Pulmonary artery endothelial cell (primary cell): ENCODE measurements around the gene BLOC1S1. TPM values are rescaled to one million over a fixed set of nuclear protein-coding genes. Genes with fewer than 3 reads are reported as not detected.
"Not testable (repeated sequence)": the region's sequence is repeated elsewhere in the genome, so short reads cannot be mapped to it uniquely, and the experiment has no call there.

Experiments used
- DNase-seq: peaks from one replicate; pipeline ENCODE4 v3.0.0-alpha.2; 2011; ENCODE audit warnings: low read depth, low spot score
- total RNA-seq: library from RNA; depleted of rRNA; stranded (reverse); fragments of >200 nt; gene quantifications from 2 replicates; pipeline ENCODE4 v1.2.3, GENCODE V29; 2014

Gene BLOC1S1
- total RNA-seq, 1 donor from 2014 or later: 62.4 TPM

GRCh38 chr12:55743406-55744339 is 27.8 kb downstream of the BLOC1S1 start:
- DNase-seq: no peak

GRCh38 chr12:55744340-55745030 is 28.6 kb downstream of the BLOC1S1 start:
- DNase-seq: no peak

- no peak for DNase-seq
Measured at GRCh38 chr12:55745361-55746173, 29.7 kb downstream of the BLOC1S1 start.

GRCh38 chr12:55746174-55746912 is 30.5 kb downstream of the BLOC1S1 start:
- no peak for DNase-seq

GRCh38 chr12:55746913-55747231 is 31.0 kb downstream of the BLOC1S1 start:
- DNase-seq: no peak

GRCh38 chr12:55748230-55748993 is 32.6 kb downstream of the BLOC1S1 start:
- DNase-seq: no peak

- no peak for DNase-seq
Measured at GRCh38 chr12:55755246-55755645, 39.4 kb downstream of the BLOC1S1 start.

GRCh38 chr12:55757701-55758100 is 41.9 kb downstream of the BLOC1S1 start:
- DNase-seq: no peak

- not testable (repeated sequence) for DNase-seq
Measured at GRCh38 chr12:55758575-55758974, 42.7 kb downstream of the BLOC1S1 start.

- DNase-seq: no peak
Measured at GRCh38 chr12:55760663-55761062, 44.8 kb downstream of the BLOC1S1 start.

GRCh38 chr12:55762646-55763045 is 46.8 kb downstream of the BLOC1S1 start:
- DNase-seq: no peak

- no peak for DNase-seq
Measured at GRCh38 chr12:55765736-55766290, 50.0 kb downstream of the BLOC1S1 start.

GRCh38 chr12:55767156-55767555 is 51.3 kb downstream of the BLOC1S1 start:
- no peak for DNase-seq

Other genes starting within 250 kb of the BLOC1S1 start
- not detected in 2 replicates for gene OR6C70, start 245.9 kb upstream of the BLOC1S1 start, total RNA-seq
- not detected in 2 replicates for gene OR6C68, start 223.7 kb upstream of the BLOC1S1 start, total RNA-seq
- not detected in 2 replicates for gene OR6C4, start 166.4 kb upstream of the BLOC1S1 start, total RNA-seq
- not detected in 2 replicates for gene OR2AP1, start 143.6 kb upstream of the BLOC1S1 start, total RNA-seq
- gene OR10P1, start 79.2 kb upstream of the BLOC1S1 start, total RNA-seq: not detected in 2 replicates
- 0.04 and 0.20 TPM in 2 replicates for gene ITGA7, start 8.1 kb upstream of the BLOC1S1 start, total RNA-seq
- 0.63 and 0.79 TPM in 2 replicates for gene RDH5, start 4.3 kb downstream of the BLOC1S1 start, total RNA-seq
- gene CD63, start 13.0 kb downstream of the BLOC1S1 start, total RNA-seq: 1,224 and 1,479 TPM in 2 replicates
- 3.6 and 5.1 TPM in 2 replicates for gene GDF11, start 27.1 kb downstream of the BLOC1S1 start, total RNA-seq
- gene SARNP, start 101.7 kb downstream of the BLOC1S1 start, total RNA-seq: 110 and 137 TPM in 2 replicates
- 30.9 and 38.2 TPM in 2 replicates for gene ORMDL2, start 102.0 kb downstream of the BLOC1S1 start, total RNA-seq
- 64.8 and 75.2 TPM in 2 replicates for gene DNAJC14, start 113.5 kb downstream of the BLOC1S1 start, total RNA-seq
- gene MMP19, start 126.9 kb downstream of the BLOC1S1 start, total RNA-seq: 0.42 and 0.46 TPM in 2 replicates
- 25.1 and 32.0 TPM in 2 replicates for gene PYM1, start 211.8 kb downstream of the BLOC1S1 start, total RNA-seq
- 32.3 and 36.0 TPM in 2 replicates for gene DGKA, start 215.1 kb downstream of the BLOC1S1 start, total RNA-seq
- 0.33 and 0.42 TPM in 2 replicates for gene PMEL, start 250.0 kb downstream of the BLOC1S1 start, total RNA-seq